Caco-2 (cell line): ENCODE data around the gene CIITA. TPM values are rescaled to one million over a fixed set of nuclear protein-coding genes. Genes with fewer than 3 reads are reported as not detected.

Experiments
- BruUV-seq: library from RNA; stranded (reverse); fragments of 400-500 nt; replicated peaks from 2 replicates; lab custom pipeline; 2021; lab: Mats Ljungman, UMichigan
- CTCF ChIA-PET: fragments of 300-600 bp; sonication (Branson Sonifier 250); formaldehyde crosslinking; loops from one replicate; lab custom pipeline; 2022; ENCODE audit warnings: antibody characterized with exemption; lab: Charles Lee
- POLR2A ChIA-PET: fragments of 300-600 bp; sonication (Branson Sonifier 250); formaldehyde crosslinking; loops from one replicate; lab custom pipeline; 2022; ENCODE audit warnings: antibody characterized with exemption; lab: Charles Lee
- DNase-seq, 2 experiments: peaks; one replicate each; pipeline versions ENCODE4 v3.0.0 to v3.0.0-alpha.2; 2020 to 2022
- H3K27me3 ChIP-seq: replicated peaks from 2 replicates; pipeline ENCODE4 v1.6.0; 2011; ENCODE audit warnings: low read length; ENCODE audit not compliant: control insufficient read depth, insufficient read depth
- H3K36me3 ChIP-seq: 2 replicates; pipeline ENCODE4 v1.5.1; 2011; ENCODE audit warnings: low read length; ENCODE audit not compliant: control insufficient read depth, insufficient read depth
- H3K4me1 ChIP-seq: fragments of 250-450 bp; sonication (Bioruptor Pico); 2 replicates; pipeline ENCODE4 v1.5.1; 2020; ENCODE audit warnings: mild to moderate bottlenecking
- H3K4me3 ChIP-seq: 2 replicates; pipeline ENCODE4 v1.5.1; 2011; ENCODE audit warnings: low read depth, mild to moderate bottlenecking, control low read depth, low read length
- H3K9me3 ChIP-seq: fragments of 250-450 bp; sonication (Bioruptor Pico); 2 replicates; pipeline ENCODE4 v1.5.1; 2020; ENCODE audit warnings: mild to moderate bottlenecking, moderate library complexity
- H3K27ac Mint-ChIP-seq: one replicate; pipeline ENCODE4 v1.8.0; 2022; ENCODE audit warnings: mixed read lengths; ENCODE audit not compliant: unreplicated experiment
- H3K27me3 Mint-ChIP-seq: one replicate; pipeline ENCODE4 v1.8.0; 2022; ENCODE audit warnings: mixed read lengths; ENCODE audit not compliant: insufficient read depth, unreplicated experiment
- H3K36me3 Mint-ChIP-seq: one replicate; pipeline ENCODE4 v1.8.0; 2022; ENCODE audit warnings: mild to moderate bottlenecking, mixed read lengths; ENCODE audit not compliant: insufficient read depth, unreplicated experiment
- H3K4me1 Mint-ChIP-seq: one replicate; pipeline ENCODE4 v1.8.0; 2022; ENCODE audit warnings: low read depth, mixed read lengths; ENCODE audit not compliant: unreplicated experiment
- H3K4me3 Mint-ChIP-seq: one replicate; pipeline ENCODE4 v1.8.0; 2022; ENCODE audit warnings: mild to moderate bottlenecking, moderate library complexity, mixed read lengths; ENCODE audit not compliant: unreplicated experiment
- H3K9me3 Mint-ChIP-seq: one replicate; pipeline ENCODE4 v1.8.0; 2022; ENCODE audit warnings: mixed read lengths; ENCODE audit not compliant: unreplicated experiment
- CTCF ChIP-seq, 2 experiments: fragments of 200-600 bp in 1 of 2; IDR thresholded peaks; 1 replicate in 1 of 2; 2 replicates in 1 of 2; pipeline versions ENCODE4 v1.5.1 to v1.8.0; 2011 to 2022; ENCODE audit warnings: antibody characterized with exemption in 1 of 2, control low read depth in 1 of 2, inconsistent platforms in 1 of 2, low read depth in 1 of 2, low read length in 1 of 2, mild to moderate bottlenecking in 1 of 2, moderate library complexity in 1 of 2; ENCODE audit not compliant: insufficient read depth in 1 of 2, severe bottlenecking in 1 of 2, unreplicated experiment in 1 of 2
- intact Hi-C: fragments of 100-400 bp; cut with micrococcal nuclease; formaldehyde crosslinking; loops from one replicate; pipeline ENCODE4 v1.10.0; 2022; ENCODE audit not compliant: unreplicated experiment
- total RNA-seq: library from RNA; stranded (reverse); gene quantifications from 2 replicates; pipeline ENCODE4 v1.2.3, GENCODE V29; 2022

Gene CIITA
- total RNA-seq, 1 experiment from 2014 or later, result 0.27 TPM

- CTCF ChIA-PET, result no interaction called here
- no peak overlapping the region for H3K4me3 ChIP-seq
- DNase-seq, result no peak
- Mint-ChIP-seq H3K27ac (no peak overlapping the region), H3K4me1 (no peaks in the 10 kb centered on the region), H3K9me3 (no peaks in the 10 kb centered on the region), H3K36me3 (no peaks in the 10 kb centered on the region), H3K4me3 (no peak overlapping the region), H3K27me3 (peaks cover 2% of the 10 kb centered on the region)
- H3K9me3 ChIP-seq, result no peaks in the 10 kb centered on the region
- no peak for TF ChIP-seq CTCF (IDR thresholded peaks at IDR 0.05; ENCODE audit: insufficient read depth in 1 of 2, low read depth in 1 of 2, low read length in 1 of 2, severe bottlenecking in 1 of 2, unreplicated experiment in 1 of 2)
- no peaks in the 10 kb centered on the region for H3K4me1 ChIP-seq
- H3K36me3 ChIP-seq, result no peaks in the 10 kb centered on the region
- POLR2A ChIA-PET, result no interaction called here
- intact Hi-C loops, result no loop called here
- H3K27me3 ChIP-seq, result no peaks in the 10 kb centered on the region
- no TSS peak for BruUV-seq
Observed at GRCh38 chr16:10834766-10835165, 42.2 kb upstream of the CIITA start.

GRCh38 chr16:10835281-10835931 is 41.6 kb upstream of the CIITA start:
- no peak for TF ChIP-seq CTCF (IDR thresholded peaks at IDR 0.05; ENCODE audit: insufficient read depth in 1 of 2, low read depth in 1 of 2, low read length in 1 of 2, severe bottlenecking in 1 of 2, unreplicated experiment in 1 of 2)
- no TSS peak for BruUV-seq
- no peaks in the 10 kb centered on the region for H3K36me3 Mint-ChIP-seq
- no peak overlapping the region for H3K27ac Mint-ChIP-seq
- H3K36me3 ChIP-seq, result no peaks in the 10 kb centered on the region
- H3K4me1 Mint-ChIP-seq, result no peaks in the 10 kb centered on the region
- H3K4me3 Mint-ChIP-seq, result no peak overlapping the region
- H3K4me1 ChIP-seq, result no peaks in the 10 kb centered on the region
- H3K9me3 ChIP-seq, result no peaks in the 10 kb centered on the region
- no peaks in the 10 kb centered on the region for H3K27me3 ChIP-seq
- H3K27me3 Mint-ChIP-seq, result peaks cover 2% of the 10 kb centered on the region
- H3K9me3 Mint-ChIP-seq, result no peaks in the 10 kb centered on the region
- H3K4me3 ChIP-seq, result no peak overlapping the region
- no peak for DNase-seq
- CTCF ChIA-PET, result no interaction called here
- POLR2A ChIA-PET, result no interaction called here
- intact Hi-C loops, result no loop called here

- POLR2A ChIA-PET, result no interaction called here
- peaks cover 2% of the 10 kb centered on the region for H3K27me3 Mint-ChIP-seq
Observed at GRCh38 chr16:10836174-10836853, 40.7 kb upstream of the CIITA start.

More at GRCh38 chr16:10836174-10836853, 40.7 kb upstream of the CIITA start:
- CTCF ChIA-PET, result no interaction called here
- Histone ChIP-seq H3K9me3 (no peaks in the 10 kb centered on the region), H3K4me1 (no peaks in the 10 kb centered on the region), H3K4me3 (no peak overlapping the region), H3K27me3 (no peaks in the 10 kb centered on the region), H3K36me3 (no peaks in the 10 kb centered on the region)
- TF ChIP-seq CTCF (IDR thresholded peaks at IDR 0.05; ENCODE audit: insufficient read depth in 1 of 2, low read depth in 1 of 2, low read length in 1 of 2, severe bottlenecking in 1 of 2, unreplicated experiment in 1 of 2), result no peak
- no peak overlapping the region for H3K4me3 Mint-ChIP-seq
- BruUV-seq, result no TSS peak
- no peak for DNase-seq
- H3K27ac Mint-ChIP-seq, result no peak overlapping the region
- no peaks in the 10 kb centered on the region for H3K9me3 Mint-ChIP-seq
- intact Hi-C loops, result no loop called here
- H3K4me1 Mint-ChIP-seq, result no peaks in the 10 kb centered on the region
- no peaks in the 10 kb centered on the region for H3K36me3 Mint-ChIP-seq
